Measurements from ENCODE around the gene PRKCE. TPM values are rescaled to one million over a fixed set of nuclear protein-coding genes. Genes with fewer than 3 reads are reported as not detected.

PRKCE gene
- total and polyA plus RNA-seq, 4 donors, result 2.5 to 38.6 (median 5.8) TPM

DNA sequence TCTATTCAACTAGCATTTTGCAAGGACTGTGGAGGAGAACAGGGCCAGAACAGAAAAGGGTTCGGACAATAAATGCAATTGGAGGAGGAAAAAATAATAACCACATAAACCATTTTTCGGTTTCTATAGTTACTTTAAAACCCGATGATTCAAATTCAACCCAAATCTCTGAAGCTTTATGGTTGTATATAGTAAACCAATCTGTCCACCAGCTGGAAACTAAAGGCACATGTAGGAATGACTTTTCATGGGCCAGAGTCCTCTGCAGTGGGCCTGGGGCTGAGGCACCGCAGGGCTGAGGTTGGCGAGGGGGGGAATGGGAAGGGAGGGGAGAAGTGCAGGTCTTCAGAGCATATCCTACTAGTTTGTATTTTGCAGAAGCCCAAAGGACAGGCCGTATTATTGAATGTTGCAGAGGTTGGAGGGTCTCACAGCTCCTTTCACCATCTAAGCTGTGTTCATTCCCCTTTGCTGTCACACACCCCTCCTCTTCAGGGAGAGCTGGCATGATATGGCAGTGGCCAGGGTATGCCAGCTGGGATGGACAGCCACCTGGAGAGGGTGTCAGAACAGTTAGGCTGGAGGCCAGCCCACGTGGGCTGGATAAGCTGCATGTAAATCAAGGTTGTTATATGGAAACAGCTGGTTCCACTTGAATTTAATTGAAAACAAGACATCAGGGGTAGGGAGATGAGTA lies 267.1 kb downstream of the PRKCE start:
- Histone ChIP-seq H3K27me3 (ENCODE audit: control insufficient read depth in 4 of 4, insufficient read depth in 4 of 4, low read length in 3 of 4) (no peaks in the 10 kb centered on the region), H3K36me3 (ENCODE audit: control insufficient read depth in 4 of 4, insufficient read depth in 3 of 4, low read depth in 1 of 4, low read length in 3 of 4) (no peaks in the 10 kb centered on the region), H3K4me3 (ENCODE audit: low read depth in 1 of 3, low read length in 3 of 3) (no peak overlapping the region), H3K4me1 (ENCODE audit: control insufficient read depth in 4 of 4, insufficient read depth in 4 of 4, low read length in 3 of 4) (peaks cover 3 to 11% (median 5%) of the 10 kb centered on the region in 4 donors), H3K27ac (ENCODE audit: low read depth in 1 of 2, low read length in 2 of 2) (no peak overlapping the region), H3K9ac (ENCODE audit: low read depth in 1 of 2, low read length in 2 of 2) (no peak overlapping the region), H3K9me3 (ENCODE audit: control insufficient read depth in 4 of 4, low read length in 3 of 4) (no peaks in the 10 kb centered on the region)
- TF ChIP-seq, protein P1, sequence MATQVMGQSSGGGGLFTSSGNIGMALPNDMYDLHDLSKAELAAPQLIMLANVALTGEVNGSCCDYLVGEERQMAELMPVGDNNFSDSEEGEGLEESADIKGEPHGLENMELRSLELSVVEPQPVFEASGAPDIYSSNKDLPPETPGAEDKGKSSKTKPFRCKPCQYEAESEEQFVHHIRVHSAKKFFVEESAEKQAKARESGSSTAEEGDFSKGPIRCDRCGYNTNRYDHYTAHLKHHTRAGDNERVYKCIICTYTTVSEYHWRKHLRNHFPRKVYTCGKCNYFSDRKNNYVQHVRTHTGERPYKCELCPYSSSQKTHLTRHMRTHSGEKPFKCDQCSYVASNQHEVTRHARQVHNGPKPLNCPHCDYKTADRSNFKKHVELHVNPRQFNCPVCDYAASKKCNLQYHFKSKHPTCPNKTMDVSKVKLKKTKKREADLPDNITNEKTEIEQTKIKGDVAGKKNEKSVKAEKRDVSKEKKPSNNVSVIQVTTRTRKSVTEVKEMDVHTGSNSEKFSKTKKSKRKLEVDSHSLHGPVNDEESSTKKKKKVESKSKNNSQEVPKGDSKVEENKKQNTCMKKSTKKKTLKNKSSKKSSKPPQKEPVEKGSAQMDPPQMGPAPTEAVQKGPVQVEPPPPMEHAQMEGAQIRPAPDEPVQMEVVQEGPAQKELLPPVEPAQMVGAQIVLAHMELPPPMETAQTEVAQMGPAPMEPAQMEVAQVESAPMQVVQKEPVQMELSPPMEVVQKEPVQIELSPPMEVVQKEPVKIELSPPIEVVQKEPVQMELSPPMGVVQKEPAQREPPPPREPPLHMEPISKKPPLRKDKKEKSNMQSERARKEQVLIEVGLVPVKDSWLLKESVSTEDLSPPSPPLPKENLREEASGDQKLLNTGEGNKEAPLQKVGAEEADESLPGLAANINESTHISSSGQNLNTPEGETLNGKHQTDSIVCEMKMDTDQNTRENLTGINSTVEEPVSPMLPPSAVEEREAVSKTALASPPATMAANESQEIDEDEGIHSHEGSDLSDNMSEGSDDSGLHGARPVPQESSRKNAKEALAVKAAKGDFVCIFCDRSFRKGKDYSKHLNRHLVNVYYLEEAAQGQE (IDR thresholded peaks at IDR 0.05), result no peak
- TF ChIP-seq, protein P2, sequence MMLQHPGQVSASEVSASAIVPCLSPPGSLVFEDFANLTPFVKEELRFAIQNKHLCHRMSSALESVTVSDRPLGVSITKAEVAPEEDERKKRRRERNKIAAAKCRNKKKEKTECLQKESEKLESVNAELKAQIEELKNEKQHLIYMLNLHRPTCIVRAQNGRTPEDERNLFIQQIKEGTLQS (IDR thresholded peaks at IDR 0.05), result no peak
- no peak for TF ChIP-seq TAF1 (conservative IDR thresholded peaks at IDR 0.05)
- TF ChIP-seq SP1 (IDR thresholded peaks at IDR 0.05), result no peak
- no peak for TF ChIP-seq NR2F2 (IDR thresholded peaks at IDR 0.05)
- TF ChIP-seq RXRA (IDR thresholded peaks at IDR 0.05), result no peak
- TF ChIP-seq, protein P3, sequence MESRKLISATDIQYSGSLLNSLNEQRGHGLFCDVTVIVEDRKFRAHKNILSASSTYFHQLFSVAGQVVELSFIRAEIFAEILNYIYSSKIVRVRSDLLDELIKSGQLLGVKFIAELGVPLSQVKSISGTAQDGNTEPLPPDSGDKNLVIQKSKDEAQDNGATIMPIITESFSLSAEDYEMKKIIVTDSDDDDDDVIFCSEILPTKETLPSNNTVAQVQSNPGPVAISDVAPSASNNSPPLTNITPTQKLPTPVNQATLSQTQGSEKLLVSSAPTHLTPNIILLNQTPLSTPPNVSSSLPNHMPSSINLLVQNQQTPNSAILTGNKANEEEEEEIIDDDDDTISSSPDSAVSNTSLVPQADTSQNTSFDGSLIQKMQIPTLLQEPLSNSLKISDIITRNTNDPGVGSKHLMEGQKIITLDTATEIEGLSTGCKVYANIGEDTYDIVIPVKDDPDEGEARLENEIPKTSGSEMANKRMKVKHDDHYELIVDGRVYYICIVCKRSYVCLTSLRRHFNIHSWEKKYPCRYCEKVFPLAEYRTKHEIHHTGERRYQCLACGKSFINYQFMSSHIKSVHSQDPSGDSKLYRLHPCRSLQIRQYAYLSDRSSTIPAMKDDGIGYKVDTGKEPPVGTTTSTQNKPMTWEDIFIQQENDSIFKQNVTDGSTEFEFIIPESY (IDR thresholded peaks at IDR 0.05), result no peak
- no peak for TF ChIP-seq YY1 (IDR thresholded peaks at IDR 0.05)
- no peak for TF ChIP-seq HNF4A (conservative IDR thresholded peaks at IDR 0.05)
- no peak for TF ChIP-seq RAD21 (IDR thresholded peaks at IDR 0.05)
- TF ChIP-seq, protein P4, sequence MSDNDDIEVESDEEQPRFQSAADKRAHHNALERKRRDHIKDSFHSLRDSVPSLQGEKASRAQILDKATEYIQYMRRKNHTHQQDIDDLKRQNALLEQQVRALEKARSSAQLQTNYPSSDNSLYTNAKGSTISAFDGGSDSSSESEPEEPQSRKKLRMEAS (IDR thresholded peaks at IDR 0.05), result no peak
- no peak for TF ChIP-seq JUND (IDR thresholded peaks at IDR 0.05)
- no peak for TF ChIP-seq GABPA (IDR thresholded peaks at IDR 0.05 in 1 of 2, conservative IDR thresholded peaks at IDR 0.05 in 1 of 2)
- TF ChIP-seq FOXA1 (IDR thresholded peaks at IDR 0.05), result no peak
- no peak for TF ChIP-seq FOXA2 (IDR thresholded peaks at IDR 0.05)
- TF ChIP-seq, protein P5, sequence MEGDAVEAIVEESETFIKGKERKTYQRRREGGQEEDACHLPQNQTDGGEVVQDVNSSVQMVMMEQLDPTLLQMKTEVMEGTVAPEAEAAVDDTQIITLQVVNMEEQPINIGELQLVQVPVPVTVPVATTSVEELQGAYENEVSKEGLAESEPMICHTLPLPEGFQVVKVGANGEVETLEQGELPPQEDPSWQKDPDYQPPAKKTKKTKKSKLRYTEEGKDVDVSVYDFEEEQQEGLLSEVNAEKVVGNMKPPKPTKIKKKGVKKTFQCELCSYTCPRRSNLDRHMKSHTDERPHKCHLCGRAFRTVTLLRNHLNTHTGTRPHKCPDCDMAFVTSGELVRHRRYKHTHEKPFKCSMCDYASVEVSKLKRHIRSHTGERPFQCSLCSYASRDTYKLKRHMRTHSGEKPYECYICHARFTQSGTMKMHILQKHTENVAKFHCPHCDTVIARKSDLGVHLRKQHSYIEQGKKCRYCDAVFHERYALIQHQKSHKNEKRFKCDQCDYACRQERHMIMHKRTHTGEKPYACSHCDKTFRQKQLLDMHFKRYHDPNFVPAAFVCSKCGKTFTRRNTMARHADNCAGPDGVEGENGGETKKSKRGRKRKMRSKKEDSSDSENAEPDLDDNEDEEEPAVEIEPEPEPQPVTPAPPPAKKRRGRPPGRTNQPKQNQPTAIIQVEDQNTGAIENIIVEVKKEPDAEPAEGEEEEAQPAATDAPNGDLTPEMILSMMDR (IDR thresholded peaks at IDR 0.05; ENCODE audit: low read depth, low read length, missing input control), result no peak
- TF ChIP-seq HNF4G (IDR thresholded peaks at IDR 0.05), result no peak
- WGBS, result 91% methylated on average over 7 of the region's 7 CpGs
- no peak for DNase-seq (ENCODE audit: low spot score)

Data from liver (tissue), 9 donors.